Kidney epithelial cell (primary cell): ENCODE measurements around the gene RGS13. TPM values are rescaled to one million over a fixed set of nuclear protein-coding genes. Genes with fewer than 3 reads are reported as not detected.

Source experiments
- DNase-seq: peaks from one replicate; pipeline ENCODE4 v3.0.0-alpha.2; 2010; ENCODE audit warnings: low read depth
- H3K27me3 ChIP-seq: 2 replicates; pipeline ENCODE4 v1.6.0; 2011; ENCODE audit warnings: low read length; ENCODE audit not compliant: control insufficient read depth, insufficient read depth
- H3K36me3 ChIP-seq: 2 replicates; pipeline ENCODE4 v1.5.1; 2011; ENCODE audit warnings: low read length; ENCODE audit not compliant: control insufficient read depth, insufficient read depth
- H3K4me3 ChIP-seq: 2 replicates; pipeline ENCODE4 v1.5.1; 2011; ENCODE audit warnings: low read depth, mild to moderate bottlenecking, control low read depth, low read length
- CTCF ChIP-seq: IDR thresholded peaks from 2 replicates; pipeline ENCODE4 v1.5.1; 2011; ENCODE audit warnings: mild to moderate bottlenecking, moderate library complexity, low read length, control low read depth, inconsistent platforms; ENCODE audit not compliant: insufficient read depth, poor library complexity, severe bottlenecking
- total RNA-seq: library from RNA; depleted of rRNA; stranded (reverse); fragments of >200 nt; gene quantifications from 2 replicates; pipeline ENCODE4 v1.2.3, GENCODE V29; 2015

Gene RGS13
- total RNA-seq, 1 donor from 2014 or later, result not detected

GRCh38 chr1:192610112-192610889 is 25.6 kb upstream of the RGS13 start:
- Histone ChIP-seq H3K36me3 (no peaks in the 10 kb centered on the region), H3K4me3 (no peak overlapping the region), H3K27me3 (no peaks in the 10 kb centered on the region)
- DNase-seq, result no peak
- peak; percentile 32 for TF ChIP-seq CTCF

- Histone ChIP-seq H3K36me3 (no peaks in the 10 kb centered on the region), H3K27me3 (no peaks in the 10 kb centered on the region), H3K4me3 (no peak overlapping the region)
- DNase-seq, result no peak
- no peak for TF ChIP-seq CTCF
These were observed 20.9 kb upstream of the RGS13 start for GRCh38 chr1:192615055-192615454.

GRCh38 chr1:192620071-192620635 is 15.8 kb upstream of the RGS13 start:
- no peak for TF ChIP-seq CTCF
- H3K27me3 ChIP-seq, result no peaks in the 10 kb centered on the region
- H3K4me3 ChIP-seq, result no peak overlapping the region
- no peaks in the 10 kb centered on the region for H3K36me3 ChIP-seq
- no peak for DNase-seq

GRCh38 chr1:192626366-192627179 is 9.4 kb upstream of the RGS13 start:
- DNase-seq, result no peak
- no peak for TF ChIP-seq CTCF
- no peaks in the 10 kb centered on the region for H3K27me3 ChIP-seq
- H3K36me3 ChIP-seq, result no peaks in the 10 kb centered on the region
- H3K4me3 ChIP-seq, result no peak overlapping the region

GRCh38 chr1:192627901-192628300 is 8.0 kb upstream of the RGS13 start:
- Histone ChIP-seq H3K36me3 (no peaks in the 10 kb centered on the region), H3K27me3 (no peaks in the 10 kb centered on the region), H3K4me3 (no peak overlapping the region)
- DNase-seq, result no peak
- no peak for TF ChIP-seq CTCF
